GM10847 (cell line): ENCODE measurements around the gene MTRF1.

Source experiments
- POLR2A ChIP-seq: IDR thresholded peaks from 2 replicates; pipeline ENCODE4 v1.6.1; 2011; ENCODE audit not compliant: insufficient read length; ENCODE audit errors: extremely low read depth

MTRF1 gene

DNA sequence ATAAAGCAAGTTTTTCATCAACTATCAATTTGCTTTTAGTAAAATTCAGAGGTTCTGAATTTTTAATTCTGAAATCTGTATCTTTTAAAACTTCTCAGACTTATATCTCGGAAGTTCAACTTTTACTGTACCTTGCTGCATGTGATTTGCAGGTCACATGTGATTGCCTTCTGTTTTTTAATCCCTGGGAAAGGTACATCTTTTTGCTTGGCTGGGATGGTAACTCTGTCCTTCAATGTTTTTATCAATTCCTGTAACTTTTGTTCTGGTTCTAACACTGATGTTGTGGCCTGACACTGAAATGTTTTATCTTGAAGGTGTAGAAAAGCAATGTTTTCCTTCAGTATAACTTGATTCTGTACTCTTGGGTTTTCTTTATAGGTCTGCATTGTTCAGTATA, 31.5 kb upstream of the MTRF1 start:
- no peak for TF ChIP-seq POLR2A

- TF ChIP-seq POLR2A: no peak
These were observed 29.9 kb upstream of the MTRF1 start for GRCh38 chr13:41293272-41293671.

DNA sequence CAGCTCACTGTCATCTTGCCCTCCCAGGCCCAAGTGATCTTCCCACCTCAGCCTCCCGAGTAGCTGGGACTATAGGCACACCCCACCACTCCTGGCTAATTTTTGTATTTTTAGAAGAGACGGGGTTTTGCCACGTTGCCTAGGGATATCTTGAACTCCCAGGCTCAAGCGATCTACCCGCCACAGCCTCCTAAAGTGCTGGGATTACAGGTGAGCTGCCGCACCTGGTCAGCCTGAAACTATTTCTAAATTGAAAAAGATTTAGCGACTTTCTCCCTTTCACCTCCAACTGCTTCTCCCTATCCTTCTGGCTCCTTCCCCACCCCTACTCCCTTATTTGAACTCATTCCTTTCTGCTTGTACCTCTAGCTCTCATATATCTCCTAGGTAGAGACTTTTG, 27.9 kb upstream of the MTRF1 start:
- TF ChIP-seq POLR2A: no peak

DNA sequence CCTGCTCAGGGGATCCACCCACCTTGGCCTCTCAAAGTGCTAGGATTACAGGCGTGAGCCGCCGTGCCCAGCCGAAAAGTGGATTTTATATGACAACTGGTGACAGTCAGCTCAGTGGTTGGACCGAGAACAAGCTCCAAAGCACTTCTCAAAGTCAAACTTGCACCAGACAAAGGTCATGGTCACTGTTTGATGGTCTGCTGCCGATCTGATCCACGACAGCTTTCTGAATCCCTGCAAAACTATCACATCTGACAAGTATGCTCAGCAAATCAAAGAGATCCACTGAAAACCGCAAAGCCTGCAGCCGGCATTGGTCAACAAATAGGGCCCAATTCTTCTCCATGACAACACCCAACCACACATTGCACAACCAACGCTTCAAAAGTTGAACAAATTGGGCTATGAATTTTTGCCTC, 26.1 kb upstream of the MTRF1 start:
- no peak for TF ChIP-seq POLR2A

DNA sequence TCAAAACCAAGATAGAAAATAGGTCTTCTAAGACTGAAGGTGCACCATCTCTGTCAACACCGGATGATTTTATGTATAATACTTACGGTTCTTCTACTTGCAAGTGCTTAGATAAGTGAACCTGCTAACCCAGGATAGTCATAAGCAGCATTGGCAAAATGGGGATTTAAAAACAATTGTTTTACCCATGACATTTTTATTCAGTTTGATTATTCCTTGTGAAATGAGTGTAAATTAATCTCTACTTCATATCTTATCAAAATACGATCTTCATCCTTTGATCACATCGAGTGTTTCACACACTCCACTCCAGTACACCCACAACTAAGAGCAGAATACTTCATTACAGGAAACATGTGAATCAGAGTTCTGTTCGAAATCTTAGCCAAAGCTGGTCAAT, 23.0 kb upstream of the MTRF1 start:
- TF ChIP-seq POLR2A: no peak

DNA sequence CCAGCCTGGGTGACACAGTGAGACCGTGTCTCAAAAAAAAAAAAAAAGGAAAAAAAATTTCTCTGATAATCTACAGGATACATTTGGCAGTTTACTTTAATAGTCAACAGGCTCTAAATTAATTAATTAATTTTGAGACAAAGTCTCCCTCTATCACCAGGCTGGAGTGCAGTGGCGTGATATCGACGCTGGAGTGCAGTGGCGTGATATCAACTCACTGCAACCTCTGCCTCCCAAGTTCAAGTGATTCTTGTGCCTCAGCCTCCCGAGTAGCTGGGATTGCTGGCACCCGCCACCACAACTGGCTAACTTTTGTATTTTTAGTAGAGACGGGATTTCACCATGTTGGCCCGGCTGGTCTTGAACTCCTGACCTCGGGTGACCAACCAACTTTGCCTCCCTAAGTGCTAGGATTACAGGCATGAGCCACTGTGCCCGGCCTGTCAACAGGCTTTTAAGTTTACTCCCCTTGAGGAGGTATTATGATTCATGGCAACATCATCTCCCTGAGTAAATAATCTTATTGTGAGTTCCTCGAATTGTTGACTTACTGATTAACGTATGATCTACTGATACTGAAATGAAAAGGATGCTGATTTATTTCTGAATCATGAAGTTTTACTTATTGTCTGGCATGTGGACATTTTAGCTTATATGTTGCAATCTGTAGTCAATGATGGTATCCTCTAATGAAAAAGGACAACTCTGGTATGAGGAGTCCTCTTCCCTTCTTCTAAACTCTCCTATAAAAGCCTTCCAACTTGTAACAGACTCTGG, 21.3 kb upstream of the MTRF1 start:
- TF ChIP-seq POLR2A: no peak

DNA sequence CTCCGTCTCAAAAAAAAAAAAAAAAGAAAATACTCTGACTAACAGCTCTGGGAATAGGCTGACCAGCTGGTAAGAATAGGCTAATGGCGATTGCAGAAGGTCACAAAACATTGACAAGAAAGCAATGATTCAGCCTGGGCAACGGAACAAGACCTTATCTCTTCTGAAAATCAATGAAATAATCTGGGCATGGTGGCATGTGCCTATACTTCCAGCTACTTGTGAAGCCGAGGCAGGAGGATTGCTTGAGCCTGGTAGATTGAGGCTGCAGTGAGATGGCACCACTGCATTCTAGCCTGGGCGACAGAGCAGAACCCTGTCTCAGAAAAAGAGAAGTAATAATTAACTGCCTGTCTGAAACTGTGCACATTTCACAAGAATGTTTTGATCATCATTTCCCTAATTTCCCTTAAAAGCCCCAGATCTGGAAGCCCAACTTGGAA, 18.8 kb upstream of the MTRF1 start:
- no peak for TF ChIP-seq POLR2A

DNA sequence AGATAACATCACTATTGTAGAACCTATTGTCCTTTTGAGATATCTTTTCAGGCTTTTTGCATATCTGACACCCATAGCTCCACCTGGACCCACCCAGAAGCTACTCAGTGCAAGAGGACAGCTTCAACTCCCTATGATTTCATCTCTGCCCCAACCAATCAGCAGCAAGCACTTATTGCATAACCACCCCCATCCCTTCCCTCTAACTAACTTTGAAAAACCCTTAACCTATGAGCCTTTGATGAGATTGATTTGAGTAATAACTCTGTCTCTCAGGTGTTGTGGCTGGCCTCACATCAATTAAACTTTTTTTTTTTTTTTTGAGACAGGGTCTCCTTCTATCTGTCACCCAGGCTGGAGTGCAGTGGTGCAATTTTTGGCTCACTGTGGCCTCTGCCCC, 13.4 kb upstream of the MTRF1 start:
- TF ChIP-seq POLR2A: no peak

GRCh38 chr13:41274881-41275280, 11.5 kb upstream of the MTRF1 start:
- TF ChIP-seq POLR2A: no peak

- no peak for TF ChIP-seq POLR2A
These were observed 10.6 kb upstream of the MTRF1 start for GRCh38 chr13:41273831-41274441.

GRCh38 chr13:41271456-41272285, 8.3 kb upstream of the MTRF1 start:
- no peak for TF ChIP-seq POLR2A

DNA sequence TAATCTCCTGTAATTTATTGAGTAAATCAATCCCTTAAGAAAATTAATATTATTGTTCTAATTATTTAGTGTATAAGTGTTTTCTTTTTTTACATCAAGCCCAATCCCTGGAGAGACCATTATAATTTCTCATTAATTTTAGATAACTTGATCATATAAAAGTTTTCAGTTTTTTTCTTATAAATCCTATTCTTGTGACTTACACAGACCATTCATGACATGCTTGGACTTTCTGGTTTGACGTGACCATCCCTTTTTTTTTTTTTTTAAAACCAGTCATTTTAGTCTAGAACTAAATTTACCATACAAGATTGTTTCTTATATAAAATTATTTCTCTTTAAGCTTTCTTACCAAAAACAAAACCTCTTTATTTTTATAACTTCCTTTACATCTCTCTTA, 5.4 kb upstream of the MTRF1 start:
- TF ChIP-seq POLR2A: no peak

DNA sequence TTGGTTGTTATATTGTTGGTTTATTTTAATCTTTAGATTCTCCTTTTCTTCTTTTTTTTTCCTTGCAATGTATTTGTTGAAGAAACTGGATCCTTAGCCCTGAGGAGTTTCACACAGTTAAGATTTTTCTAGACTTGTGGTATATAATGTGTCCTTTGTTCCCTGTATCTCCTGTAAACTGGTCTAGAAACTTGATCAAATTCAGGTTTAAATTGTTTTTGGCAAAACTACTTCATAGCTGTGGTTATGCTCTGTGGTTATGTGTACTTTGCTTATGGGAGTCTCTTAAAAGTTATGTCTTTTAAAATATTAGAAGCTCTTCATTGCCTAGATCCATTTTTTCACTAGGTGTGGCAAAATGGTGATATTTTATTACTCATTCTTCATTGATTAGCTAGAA, 3.7 kb upstream of the MTRF1 start:
- no peak for TF ChIP-seq POLR2A

GRCh38 chr13:41259875-41260501, 3.4 kb downstream of the MTRF1 start:
- no peak for TF ChIP-seq POLR2A

DNA sequence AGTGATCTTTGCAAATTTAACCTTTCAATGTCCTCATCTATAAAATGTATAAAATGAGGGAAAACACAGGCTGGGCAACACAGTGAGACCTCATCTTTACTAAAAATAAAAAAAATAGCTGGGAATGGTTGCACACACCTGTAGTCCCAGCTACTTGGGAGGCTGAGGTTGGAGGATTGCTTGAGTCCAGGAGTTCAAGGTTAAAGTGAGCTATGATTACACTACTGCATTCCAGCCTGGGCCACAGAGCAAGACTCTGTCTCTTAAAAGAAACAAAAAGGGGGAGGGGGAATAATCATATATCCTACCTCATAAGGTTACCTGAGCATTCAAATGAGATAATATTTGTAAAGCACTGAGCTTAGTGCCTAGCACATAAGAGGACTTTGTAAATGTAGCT, 5.8 kb downstream of the MTRF1 start:
- no peak for TF ChIP-seq POLR2A
